ENCODE results near the gene PTGR1. TPM values are rescaled to one million over a fixed set of nuclear protein-coding genes. Genes with fewer than 3 reads are reported as not detected.

Gene PTGR1
- total and polyA plus RNA-seq, 2 experiments from 2014 or later, result 19.1 to 24.7 TPM

- TF ChIP-seq CTCF (conservative IDR thresholded peaks at IDR 0.05; ENCODE audit: low read depth in 2 of 2) (no peak), CREB1 (CRISPR knock-in tag; IDR thresholded peaks at IDR 0.05; ENCODE audit: low read depth) (no peak), STAT1 (IDR thresholded peaks at IDR 0.05; ENCODE audit: unreplicated experiment) (no peak), ZNF331 (CRISPR knock-in tag; IDR thresholded peaks at IDR 0.05; ENCODE audit: low read depth) (no peak), ZNF462 (CRISPR knock-in tag; IDR thresholded peaks at IDR 0.05) (no peak), JUNB (IDR thresholded peaks at IDR 0.05; ENCODE audit: unreplicated experiment) (no peak), ZNF114 (CRISPR knock-in tag; IDR thresholded peaks at IDR 0.05) (no peak)
Measured at GRCh38 chr9:111610845-111611244, 11.4 kb upstream of the PTGR1 start (continued).

- Histone ChIP-seq H3K36me3 (ENCODE audit: insufficient read depth) (no peaks in the 10 kb centered on the region), H3F3A (replicated peaks; ENCODE audit: low read depth) (no peaks in the 10 kb centered on the region), H3K4me2 (no peak overlapping the region), H3K79me2 (replicated peaks; ENCODE audit: insufficient read depth) (no peaks in the 10 kb centered on the region), H3K27me3 (ENCODE audit: insufficient read depth) (no peaks in the 10 kb centered on the region), H2AFZ (no peak overlapping the region), H3K4me1 (ENCODE audit: insufficient read depth) (no peaks in the 10 kb centered on the region), H3K27ac (ENCODE audit: low read depth) (no peak overlapping the region), H4K20me1 (replicated peaks; ENCODE audit: insufficient read depth) (no peaks in the 10 kb centered on the region), H3K4me3 (no peak overlapping the region), H3K9me2 (ENCODE audit: insufficient read depth) (no peaks in the 10 kb centered on the region)
- Mint-ChIP-seq H3K27me3 (ENCODE audit: insufficient read depth, low read depth, poor library complexity) (peaks cover 7% of the 10 kb centered on the region), H3K4me3 (no peak overlapping the region), H3K4me1 (no peaks in the 10 kb centered on the region), H3K9me3 (no peaks in the 10 kb centered on the region), H3K27ac (0 out of 2 replicates have a peak overlapping the region, but pooled peaks have one; percentile 7), H3K36me3 (ENCODE audit: low read depth) (no peaks in the 10 kb centered on the region)
- DNase-seq (ENCODE audit: low spot score), result no peak
- no peak for ATAC-seq
- TF ChIP-seq ZNF331 (CRISPR knock-in tag; IDR thresholded peaks at IDR 0.05; ENCODE audit: low read depth) (no peak), NANOG (IDR thresholded peaks at IDR 0.05; ENCODE audit: borderline replicate concordance) (no peak), POLR2AphosphoS5 (IDR thresholded peaks at IDR 0.05; ENCODE audit: low read depth) (no peak), CREB1 (CRISPR knock-in tag; IDR thresholded peaks at IDR 0.05; ENCODE audit: low read depth) (no peak), EZH2phosphoT487 (IDR thresholded peaks at IDR 0.05; ENCODE audit: unreplicated experiment) (no peak), CTCF (conservative IDR thresholded peaks at IDR 0.05; ENCODE audit: low read depth in 2 of 2) (no peak), STAT1 (IDR thresholded peaks at IDR 0.05; ENCODE audit: unreplicated experiment) (no peak), EZH2 (IDR thresholded peaks at IDR 0.05; ENCODE audit: low read depth, unreplicated experiment) (no peak)
Measured at GRCh38 chr9:111610149-111610548, 10.7 kb upstream of the PTGR1 start.

Data from GM23338 (cell line).